UCSD-AML1 (cell line): ENCODE results near the gene PNMA8A.

Source experiments
- DNase-seq: peaks from one replicate; lab custom pipeline; 2025; ENCODE audit not compliant: unreplicated experiment; lab: John Stamatoyannopoulos, UW

PNMA8A gene

DNA sequence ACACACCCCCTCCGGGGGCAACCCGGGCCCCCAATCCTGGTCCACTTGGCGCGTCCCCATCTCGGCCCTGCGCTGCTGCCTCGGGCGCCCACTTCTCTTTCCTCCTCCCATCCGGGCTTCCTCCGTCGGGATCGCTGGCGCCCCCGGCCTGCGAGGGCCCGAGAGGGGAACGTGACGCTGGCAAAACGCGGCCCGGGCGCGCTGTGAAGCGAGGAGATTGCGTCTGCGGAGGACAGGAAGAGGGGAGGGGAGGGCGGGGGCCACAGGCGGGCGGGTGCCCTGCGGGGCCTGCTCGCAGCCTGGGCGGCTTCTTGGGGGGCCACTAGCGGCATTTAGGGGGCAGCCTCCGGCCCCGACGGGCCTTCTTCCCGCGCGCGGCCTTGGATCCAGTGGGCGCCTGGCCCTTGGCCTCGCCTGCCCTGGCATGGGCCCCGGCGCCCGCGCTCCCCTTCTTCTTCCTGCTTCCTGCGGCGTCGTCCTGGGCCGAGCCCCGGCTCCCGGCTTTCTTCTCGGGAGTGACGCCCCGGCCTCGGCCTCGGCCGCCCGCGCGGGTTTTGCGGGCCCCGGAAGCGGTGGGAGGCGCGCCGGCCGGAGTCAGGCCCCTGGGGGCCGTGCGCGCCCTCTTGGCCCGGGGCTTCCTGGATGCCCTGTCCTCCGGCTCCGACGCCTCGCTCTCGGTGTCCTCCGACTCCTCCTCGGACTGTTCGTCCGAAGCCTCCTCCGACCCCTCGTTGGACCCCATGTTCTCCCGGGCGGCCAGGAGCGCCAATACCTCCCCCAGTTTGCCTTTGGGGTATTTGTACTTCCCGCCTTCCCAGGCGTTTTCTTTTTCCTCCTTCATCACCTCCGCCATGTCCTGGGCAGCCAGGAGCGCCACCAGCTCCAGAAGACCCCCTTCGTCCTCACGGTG lies 22.1 kb upstream of the PNMA8A start:
- no peak for DNase-seq

DNA sequence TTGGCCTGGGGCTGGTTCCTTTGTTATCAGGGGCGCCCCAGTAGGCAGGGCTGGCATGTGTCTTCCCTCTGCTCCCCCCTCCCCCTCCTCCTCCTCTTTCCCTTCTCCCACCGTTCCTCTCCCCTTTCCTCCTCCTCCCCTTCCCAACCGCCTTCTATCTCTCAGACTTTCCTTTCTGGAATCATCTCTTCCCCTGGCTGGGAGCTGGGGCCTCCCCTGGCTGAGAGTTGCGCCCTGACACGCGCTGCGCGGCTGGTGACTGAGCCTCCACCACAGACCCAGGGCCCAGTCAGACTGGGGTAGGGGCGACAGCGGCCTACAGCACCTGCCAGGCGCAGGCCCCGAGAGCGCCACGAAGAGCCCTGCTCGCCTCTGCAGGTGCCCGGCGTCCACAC lies 21.5 kb upstream of the PNMA8A start:
- DNase-seq, result no peak

DNA sequence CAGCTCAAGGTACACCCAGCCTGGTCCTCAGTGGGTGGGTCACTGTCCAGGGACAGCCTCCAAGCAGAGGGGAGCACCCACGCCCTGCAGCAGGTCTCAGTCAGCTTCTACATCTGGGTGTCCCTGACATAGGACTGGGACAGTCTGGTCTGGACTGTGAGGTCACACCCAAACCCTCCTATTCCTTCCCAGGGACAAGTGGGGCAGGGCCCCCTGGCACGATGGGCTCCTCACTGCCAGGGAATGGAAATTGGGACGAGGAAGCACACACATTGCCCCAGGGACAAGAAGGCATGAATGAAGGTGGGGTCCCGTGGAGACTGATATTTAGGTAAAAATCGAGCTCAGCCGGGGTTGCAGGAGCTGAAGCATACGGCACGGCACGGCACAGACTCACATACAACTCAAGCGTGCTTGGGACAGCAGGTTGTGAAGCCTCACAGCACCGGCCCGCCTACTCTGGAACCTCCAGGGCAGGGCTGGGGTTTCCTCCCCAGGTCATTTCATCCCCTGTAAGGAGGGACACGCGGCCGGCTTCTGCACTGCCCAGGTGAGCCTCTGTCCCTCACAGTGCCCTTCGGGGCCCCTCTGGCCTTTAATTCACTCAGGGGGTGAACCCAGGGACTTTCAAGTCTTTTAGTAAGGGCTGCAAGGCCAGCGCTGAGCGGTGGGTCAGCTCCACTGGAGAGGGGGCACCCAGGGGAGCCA lies 20.8 kb upstream of the PNMA8A start:
- DNase-seq, result no peak

DNA sequence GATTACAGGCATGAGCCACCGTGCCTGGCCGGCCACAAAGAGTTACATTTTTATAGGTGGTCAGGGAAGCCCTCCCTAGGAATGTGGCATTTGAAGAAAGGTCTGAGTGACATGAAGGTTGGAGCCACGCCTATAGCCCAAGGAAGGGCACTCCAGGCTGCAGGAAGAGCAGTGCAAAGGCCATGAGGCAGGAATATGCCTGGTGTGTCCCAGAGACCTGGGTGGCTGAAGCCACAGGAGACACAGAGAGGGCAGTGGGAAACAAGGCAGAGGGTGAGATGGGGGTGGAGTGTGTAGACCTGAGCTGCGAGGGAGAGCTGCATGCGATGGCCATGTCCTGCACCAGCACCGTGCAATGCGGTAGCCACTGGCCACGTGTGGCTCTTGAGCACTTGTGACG lies 19.4 kb upstream of the PNMA8A start:
- DNase-seq, result no peak

DNA sequence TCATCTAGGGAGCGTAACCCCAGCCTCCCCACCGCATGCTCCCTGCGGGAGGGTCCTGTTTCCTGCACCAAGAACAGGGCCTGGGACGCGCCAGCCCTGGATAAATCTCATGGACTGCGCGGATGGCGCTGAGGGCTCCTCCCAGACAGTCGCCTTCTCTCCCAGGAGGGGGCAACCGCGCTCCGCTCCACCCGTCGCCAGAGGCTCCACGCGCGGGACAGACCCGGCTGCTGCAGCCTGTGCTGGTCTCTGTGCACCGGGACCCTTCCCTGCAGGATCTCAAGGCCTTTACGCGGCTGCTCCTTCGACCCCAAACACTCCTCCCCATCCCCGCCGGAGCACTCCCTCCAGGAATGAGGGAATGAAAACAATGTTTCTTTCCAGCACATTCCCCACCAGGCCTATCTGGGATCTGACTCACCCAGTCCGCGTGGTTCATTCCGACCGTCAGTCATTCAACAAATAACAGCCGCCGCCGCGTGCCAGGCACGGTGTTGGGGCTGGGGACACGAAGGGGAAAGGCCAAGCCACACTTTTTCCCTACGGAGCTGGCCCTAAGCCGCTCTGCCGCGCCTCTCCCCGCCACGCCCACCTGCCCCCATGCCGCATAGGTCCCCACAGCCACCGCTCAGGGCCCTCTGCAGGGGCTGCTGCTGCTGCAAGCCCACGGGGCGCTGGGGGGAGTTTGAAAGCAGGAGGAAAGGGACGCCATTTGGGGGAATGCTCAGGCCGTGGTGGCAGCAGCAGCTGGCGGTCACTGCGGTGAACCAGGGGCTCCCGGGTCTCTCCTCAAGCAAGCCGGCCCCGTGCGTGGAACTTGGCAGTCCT lies 18.3 kb upstream of the PNMA8A start:
- DNase-seq, result no peak

DNA sequence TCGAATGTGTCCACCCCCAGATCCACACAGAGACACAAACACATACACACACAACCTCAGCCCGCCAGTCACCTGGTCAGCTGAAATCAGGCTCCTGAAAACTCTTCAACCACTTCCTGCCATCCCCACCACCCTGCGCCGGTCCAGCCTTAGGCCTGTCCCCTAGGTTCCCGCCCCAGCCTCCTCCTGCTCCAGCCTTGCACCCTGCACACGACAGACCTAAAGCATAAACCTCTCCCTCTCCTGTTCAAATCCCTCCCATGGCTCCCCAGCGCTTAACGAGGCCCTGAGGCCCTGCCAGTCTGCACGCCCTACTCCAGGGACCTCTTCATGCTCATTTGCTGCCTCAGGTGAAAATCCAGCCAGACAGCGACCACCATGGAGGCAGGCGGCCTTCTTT lies 17.2 kb upstream of the PNMA8A start:
- no peak for DNase-seq

DNA sequence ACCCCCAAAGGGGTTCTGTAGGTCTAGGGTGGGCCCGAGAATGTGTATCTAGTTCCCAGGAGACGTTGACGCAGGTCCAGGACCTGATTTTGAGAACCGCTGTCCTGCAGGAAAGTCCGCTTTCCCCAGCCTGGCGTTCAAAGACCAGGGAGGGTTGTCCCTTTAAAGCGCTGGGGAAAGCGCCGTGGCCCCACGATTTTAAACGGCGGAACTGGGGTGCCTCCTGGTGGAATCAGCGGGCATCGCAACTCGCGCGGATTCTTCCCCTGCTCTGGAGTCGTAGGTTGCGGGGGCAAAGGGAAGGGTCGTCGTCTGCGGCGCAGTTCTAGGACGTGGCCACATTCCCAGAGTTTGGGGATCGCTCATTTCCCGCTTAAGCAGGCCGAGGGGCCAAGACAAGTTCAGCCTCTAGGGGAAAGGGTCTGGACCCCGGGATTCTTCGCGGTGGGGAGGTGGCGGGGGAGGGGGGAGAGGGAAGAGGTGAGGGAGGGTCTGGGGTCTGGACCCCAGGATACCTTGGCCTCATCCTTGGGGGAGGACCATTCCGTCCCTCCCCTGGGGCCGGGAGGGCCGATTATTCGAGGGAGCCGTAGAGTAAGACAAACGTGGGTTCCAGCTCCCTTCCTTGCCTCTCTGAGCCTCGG lies 16.6 kb upstream of the PNMA8A start:
- DNase-seq, result peak; percentile 68

DNA sequence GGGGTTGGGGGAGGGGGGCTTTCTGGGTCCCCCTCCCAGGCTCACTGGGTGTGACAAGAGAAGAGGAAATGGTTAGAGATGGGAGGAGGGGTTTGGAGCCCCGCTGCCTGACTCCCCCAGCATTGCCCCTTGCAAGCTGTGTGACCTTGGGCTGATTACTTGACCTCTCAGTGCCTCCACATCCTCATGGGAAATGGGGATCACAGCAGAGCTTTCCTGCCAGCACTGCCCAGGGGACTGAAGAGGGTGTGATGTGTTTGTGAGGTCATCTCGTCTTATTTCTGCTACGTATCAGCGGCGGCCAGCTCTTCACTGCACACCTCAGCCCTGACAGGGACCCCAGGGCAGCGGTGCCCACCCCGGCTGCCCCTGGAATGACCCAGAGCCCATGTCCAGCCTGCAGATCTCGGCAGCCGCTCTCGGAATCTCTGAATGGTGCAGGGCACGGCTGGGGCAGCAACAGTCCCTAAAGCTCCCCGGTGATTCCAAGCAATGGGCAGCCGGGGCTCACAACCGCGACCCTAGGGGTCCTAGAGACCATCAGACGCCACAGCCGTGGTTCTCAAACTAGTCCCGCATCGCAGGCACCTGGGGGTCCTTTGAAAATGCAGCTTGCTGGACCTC lies 15.9 kb upstream of the PNMA8A start:
- no peak for DNase-seq

DNA sequence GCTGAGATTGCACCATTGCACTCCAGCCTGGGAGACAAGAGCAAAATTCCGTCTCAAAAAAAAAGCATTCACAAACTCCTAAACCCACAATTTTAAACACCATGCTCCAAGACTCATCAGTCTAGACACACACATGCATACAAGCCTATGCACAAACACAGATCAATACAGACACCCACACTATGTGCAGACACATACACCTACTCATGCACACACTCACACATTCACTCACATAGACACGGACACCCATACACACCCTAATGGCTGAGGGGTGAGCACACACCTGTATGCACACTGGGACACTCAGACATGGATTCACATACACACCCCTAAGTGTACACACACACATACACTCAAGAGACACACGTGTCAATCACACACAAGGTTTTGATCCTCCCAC lies 15.0 kb upstream of the PNMA8A start:
- DNase-seq, result no peak

DNA sequence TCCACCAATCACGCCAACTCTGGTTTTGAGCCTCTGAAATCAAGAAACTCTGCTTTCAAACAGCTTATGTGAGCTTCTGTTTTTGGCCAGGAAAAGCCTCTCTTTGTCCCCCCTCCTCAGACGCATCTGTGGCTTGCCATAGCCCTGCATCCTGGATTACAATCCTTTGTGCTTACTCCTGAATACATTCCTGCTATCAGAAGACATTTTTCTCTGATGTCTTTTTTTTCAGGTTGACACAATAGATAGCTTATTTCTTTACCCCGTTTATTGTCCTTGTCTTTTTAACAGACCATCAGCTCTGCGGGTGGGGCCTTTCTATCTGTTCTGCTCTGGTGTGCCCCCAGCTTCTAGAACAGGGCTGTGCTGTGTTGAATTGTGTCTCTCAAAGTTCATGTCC lies 13.3 kb upstream of the PNMA8A start:
- DNase-seq, result no peak

DNA sequence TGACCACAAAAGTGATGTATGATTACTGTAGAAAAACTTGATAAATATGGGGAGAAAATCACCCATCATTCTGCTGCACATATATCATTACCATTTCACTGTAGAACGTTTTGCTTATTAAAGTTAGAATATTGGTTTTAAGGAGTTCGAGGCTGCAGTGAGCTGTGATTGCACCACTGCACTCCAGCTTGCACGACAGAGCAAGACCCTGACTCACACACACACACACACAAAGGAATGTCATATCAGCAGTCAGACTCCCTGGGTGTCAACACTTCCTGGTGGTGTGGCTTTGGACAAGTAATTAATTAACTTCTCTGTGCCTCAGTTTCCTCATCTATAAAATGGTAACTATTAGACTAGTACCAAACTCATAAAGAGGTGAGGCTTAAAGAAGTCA lies 11.3 kb upstream of the PNMA8A start:
- no peak for DNase-seq

DNA sequence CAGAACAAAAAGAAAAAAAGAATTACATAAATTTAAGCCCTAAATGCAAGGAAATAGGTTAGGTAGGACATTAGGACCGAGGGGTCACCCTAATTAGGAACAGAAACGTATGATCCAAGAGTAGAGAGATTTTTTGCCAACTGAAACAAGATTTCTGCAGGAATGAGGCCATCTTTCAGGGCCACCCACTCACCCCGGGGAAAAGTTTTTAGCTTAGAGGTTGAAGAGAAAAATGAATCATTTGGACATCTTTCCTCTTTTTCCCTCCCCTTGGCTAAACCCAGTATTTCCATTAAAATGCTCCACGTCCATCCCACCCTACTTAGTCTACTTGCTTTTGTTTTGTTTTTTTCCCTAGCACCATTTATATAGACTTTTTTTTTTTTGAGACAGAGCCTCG lies 10.6 kb upstream of the PNMA8A start:
- no peak for DNase-seq

DNA sequence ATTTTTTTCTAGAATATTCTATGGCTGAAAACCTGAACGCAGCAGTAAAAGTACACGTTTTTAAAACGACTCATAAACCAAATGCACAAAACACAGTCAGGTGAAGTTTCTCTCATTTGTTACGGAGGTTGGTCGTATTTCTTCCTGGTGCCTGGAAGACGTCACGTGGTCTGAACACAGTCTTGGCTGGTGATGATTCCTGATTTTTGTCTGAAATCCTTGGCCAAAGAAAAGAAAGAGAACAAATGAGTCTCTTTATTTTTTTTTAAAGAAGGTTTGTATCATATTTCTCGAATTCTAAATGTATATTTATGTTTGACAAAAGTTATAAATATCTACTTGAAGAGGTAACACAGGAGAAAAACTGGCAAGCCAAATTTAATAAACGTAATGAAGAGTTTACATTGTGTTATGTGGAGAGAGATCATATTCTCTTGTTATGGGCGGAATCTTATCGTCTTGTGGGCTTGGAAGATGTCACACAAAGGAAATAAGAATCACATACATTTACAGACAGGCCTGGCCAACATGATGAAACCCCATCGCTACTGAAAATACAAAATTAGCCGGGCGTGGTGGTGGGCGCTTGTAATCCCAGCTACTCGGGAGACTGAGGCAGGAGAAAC lies 10.0 kb upstream of the PNMA8A start:
- no peak for DNase-seq

DNA sequence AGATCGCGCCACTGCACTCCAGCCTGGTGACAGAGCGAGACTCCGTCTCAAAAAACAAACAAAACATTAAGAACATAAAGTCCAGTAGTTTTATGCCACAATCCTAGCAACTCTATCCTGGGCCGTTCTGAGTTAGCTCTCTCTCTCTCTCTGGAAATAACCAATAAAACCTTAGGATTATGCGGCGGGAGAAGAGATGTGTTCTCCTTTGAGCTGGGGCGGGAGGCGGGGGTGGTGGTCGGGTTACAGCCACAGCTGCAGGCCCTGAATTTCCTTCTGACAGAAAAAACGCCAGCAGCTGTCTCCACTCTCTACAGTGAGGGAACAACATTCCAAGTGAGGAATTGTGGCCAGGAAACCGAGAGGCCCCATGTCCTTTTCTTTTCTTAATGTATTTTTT lies 9.1 kb upstream of the PNMA8A start:
- no peak for DNase-seq

DNA sequence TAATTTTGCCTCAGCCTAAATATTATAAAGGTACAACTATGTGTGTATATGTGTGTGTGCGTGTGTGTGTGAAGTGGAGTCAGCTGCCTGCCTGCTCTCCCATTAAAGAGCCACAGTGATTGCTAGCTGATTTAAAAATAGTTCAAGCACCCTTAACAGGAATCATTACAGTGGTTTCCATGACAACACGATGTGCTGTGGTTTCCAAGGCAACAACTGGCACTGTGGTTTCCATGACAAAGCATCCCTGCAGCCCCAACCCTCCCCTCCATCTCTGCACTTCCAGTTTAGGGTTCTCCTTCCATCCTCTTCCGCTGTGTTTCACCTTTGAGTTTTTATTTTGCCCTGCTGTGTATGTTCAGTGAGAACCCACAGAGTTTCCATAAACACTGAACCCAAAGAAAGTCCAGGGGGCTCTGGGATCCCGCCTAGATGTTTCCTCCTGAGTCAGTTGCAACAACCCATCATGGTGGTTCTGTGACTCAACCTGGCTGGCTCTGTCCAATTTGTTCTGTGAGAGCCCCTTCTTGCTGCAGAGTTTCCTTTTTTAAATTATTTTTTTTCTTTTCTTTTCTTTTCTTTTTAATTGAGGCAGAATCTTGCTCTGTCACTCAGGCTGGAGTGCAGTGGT lies 7.1 kb upstream of the PNMA8A start:
- no peak for DNase-seq

DNA sequence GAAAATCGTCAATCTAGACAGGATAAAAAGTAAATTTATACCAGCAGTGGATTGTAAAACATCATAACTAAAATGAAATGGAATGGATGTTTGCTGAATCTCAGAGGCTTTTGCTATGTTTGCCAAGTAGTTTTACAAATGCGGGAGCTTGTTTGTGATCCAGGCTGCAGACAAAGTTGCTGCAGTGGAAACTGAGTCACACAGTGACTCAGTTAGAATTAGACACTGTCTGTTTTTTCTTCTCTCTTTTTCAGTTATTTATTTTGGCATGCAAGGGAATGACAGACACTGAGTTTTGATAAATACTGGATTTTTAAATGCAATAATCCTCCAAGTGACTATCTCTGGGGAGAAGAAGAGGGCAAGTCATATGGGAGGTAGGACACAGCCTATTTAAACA lies 4.6 kb upstream of the PNMA8A start:
- DNase-seq, result no peak

DNA sequence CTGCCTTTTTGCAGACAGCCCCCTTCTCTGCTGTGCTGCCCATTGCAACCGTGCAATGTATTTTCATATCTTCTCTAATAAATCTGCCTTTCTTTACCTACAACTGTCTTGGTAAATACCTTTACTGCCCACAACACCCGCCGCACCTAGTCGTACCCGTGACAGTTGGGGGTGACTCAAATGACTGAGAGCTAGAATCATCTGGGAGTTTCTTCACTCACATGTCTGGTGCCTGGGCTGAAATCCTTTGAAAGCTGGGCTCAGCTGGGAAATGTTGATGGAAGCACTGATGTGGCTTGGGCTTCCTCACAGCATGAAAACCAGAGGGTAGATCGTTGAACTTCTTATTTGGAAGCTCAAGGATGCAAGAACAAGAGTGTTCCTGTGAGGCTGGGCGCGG lies 2.8 kb upstream of the PNMA8A start:
- no peak for DNase-seq

DNA sequence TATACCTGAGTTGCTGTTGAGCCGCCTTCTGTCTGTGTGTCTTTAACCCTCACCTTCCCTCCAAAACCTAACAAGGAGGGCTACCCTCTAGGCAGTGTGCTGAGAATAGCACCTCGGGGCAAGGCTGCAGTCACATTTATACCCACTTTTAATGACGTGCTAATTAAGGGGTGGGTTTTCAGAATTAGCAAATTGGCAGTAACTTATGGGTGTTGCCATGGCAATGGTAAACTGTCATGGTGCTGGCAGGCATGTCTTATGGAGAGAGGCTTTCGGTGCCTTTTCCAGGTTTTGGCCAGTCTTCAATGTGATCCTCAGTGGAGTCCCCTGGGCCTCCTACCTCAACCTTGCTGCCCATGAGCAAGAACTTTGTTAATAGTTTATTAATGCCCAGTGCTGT lies 1.2 kb upstream of the PNMA8A start:
- no peak for DNase-seq

DNA sequence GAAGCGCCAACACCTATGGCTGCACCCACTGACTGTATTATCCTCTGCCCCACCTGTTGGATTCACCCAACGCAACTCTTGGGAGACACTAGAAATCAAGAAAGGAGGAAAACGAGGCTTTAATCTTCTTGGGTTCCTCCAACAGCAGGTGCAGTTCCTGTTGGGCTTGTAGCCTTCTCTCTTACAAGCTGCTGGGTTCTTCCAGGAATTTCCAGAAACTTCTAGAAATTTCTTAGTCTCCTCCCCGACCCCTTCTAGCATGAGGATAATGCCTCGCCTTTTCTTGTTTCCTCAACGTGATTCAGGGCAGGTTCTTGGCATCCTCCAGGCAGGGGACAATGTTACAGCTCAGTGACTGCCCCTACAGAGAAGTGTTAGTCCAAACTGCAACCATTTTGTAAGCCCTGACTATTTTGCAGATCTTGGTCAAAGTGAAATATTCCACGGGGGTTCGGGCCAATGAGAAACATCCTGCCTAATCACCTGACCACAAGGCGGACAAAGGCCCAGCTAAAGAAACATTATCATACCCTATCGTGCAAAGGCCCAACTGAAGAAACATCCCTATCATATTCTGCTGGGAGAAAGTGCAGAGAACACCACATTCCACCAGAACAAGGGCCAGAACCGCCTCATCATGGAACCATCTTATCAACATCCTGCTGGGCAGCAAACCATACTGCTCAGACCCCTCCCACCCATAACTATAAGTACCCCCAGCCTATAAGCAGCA lies 614 bp upstream of the PNMA8A start:
- no peak for DNase-seq
